Aorta (tissue), 5 donors: ENCODE data around the gene TOP3A. TPM values are rescaled to one million over a fixed set of nuclear protein-coding genes. Genes with fewer than 3 reads are reported as not detected.

Experiments
- ATAC-seq: fragments of 200-7000 bp; cut with Tn5 transposase; one replicate; pipeline ENCODE4 v1.9.1; 2022; ENCODE audit warnings: moderate library complexity; ENCODE audit not compliant: low FRiP score
- DNase-seq, 2 donors: peaks; one replicate each; pipeline ENCODE4 v3.0.0-alpha.2; 2020
- H3K27ac ChIP-seq, 2 donors: one replicate each; pipeline ENCODE4 v1.5.1; 2013; ENCODE audit warnings: low read length in 2 of 2, mild to moderate bottlenecking in 2 of 2, moderate library complexity in 2 of 2, control low read depth in 1 of 2, inconsistent platforms in 1 of 2, low read depth in 1 of 2
- H3K27me3 ChIP-seq, 2 donors: one replicate each; pipeline ENCODE4 v1.6.1; 2013; ENCODE audit warnings: control low read depth in 1 of 2, low read length in 1 of 2, mild to moderate bottlenecking in 1 of 2, moderate library complexity in 1 of 2; ENCODE audit not compliant: insufficient read depth in 2 of 2, control insufficient read depth in 1 of 2
- H3K36me3 ChIP-seq, 2 donors: one replicate each; pipeline ENCODE4 v1.6.1; 2013; ENCODE audit warnings: control low read depth in 1 of 2, low read length in 1 of 2, mild to moderate bottlenecking in 1 of 2; ENCODE audit not compliant: insufficient read depth in 2 of 2, control insufficient read depth in 1 of 2
- H3K4me1 ChIP-seq, 2 donors: one replicate each; pipeline ENCODE4 v1.6.1; 2013; ENCODE audit warnings: low read length in 2 of 2, control low read depth in 1 of 2, mild to moderate bottlenecking in 1 of 2, moderate library complexity in 1 of 2; ENCODE audit not compliant: insufficient read depth in 2 of 2, control insufficient read depth in 1 of 2
- H3K4me3 ChIP-seq, 2 donors: one replicate each; pipeline ENCODE4 v1.5.1; 2013; ENCODE audit warnings: low read length in 2 of 2, control low read depth in 1 of 2, mild to moderate bottlenecking in 1 of 2
- H3K9me3 ChIP-seq: one replicate; pipeline ENCODE4 v1.6.1; 2013; ENCODE audit warnings: mild to moderate bottlenecking, low read length; ENCODE audit not compliant: control insufficient read depth
- WGBS, 2 donors: extraction: QIAGEN DNeasy Blood & Tissue Kit; methylation state at CpG; one replicate each; pipeline ENCODE4 v1.1.7; 2013; 5-methylcytosine and 5-hydroxymethylcytosine counted together
- intact Hi-C, 2 donors: fragments of 100-400 bp; cut with DNase I; formaldehyde crosslinking; loops; one replicate each; pipeline versions ENCODE4 v1.14.2 to v1.15.0; 2022
- polyA plus RNA-seq, 2 donors: library from polyadenylated mRNA; stranded (reverse); fragments of 200-250 nt; gene quantifications; one replicate each; pipeline ENCODE4 v1.2.3, GENCODE V29; 2013
- total RNA-seq, 2 donors: library from RNA; stranded (reverse); fragmentation: NEBNext Ultra II Directional; extraction: Animal tissue kit (Norgen Biotek cat#: 25700); gene quantifications; one replicate each; pipeline ENCODE4 v1.2.1, GENCODE V29; 2021
- donor health status: healthy with polysubstance abuse.
- donor health status: Bipolar disorder and iron deficiency.
- donor health status: DM: no; HTN: no; CAD: no.
- donor health status: DM: no; HTN: no; CAD: no.
- donor health status: DM: yes; HTN: yes; CAD: no.

Gene TOP3A
- total and polyA plus RNA-seq, 4 donors: 2.9 to 37.8 (median 24.3) TPM

- H3K36me3 ChIP-seq: peaks cover 4 to 13% of the 10 kb centered on the region in 2 donors
- H3K27me3 ChIP-seq: no peaks in the 10 kb centered on the region
- H3K9me3 ChIP-seq: no peaks in the 10 kb centered on the region
- H3K4me3 ChIP-seq: no peak overlapping the region
- intact Hi-C loops: no loop called here
- no peak for ATAC-seq
- no peaks in the 10 kb centered on the region for H3K4me1 ChIP-seq
- 91 to 92% methylated on average over 1 of the region's 1 CpG for WGBS, 2 donors
- H3K27ac ChIP-seq: no peak overlapping the region
- DNase-seq: no peak
Observed at GRCh38 chr17:18277076-18277475, 37.7 kb downstream of the TOP3A start.

DNA sequence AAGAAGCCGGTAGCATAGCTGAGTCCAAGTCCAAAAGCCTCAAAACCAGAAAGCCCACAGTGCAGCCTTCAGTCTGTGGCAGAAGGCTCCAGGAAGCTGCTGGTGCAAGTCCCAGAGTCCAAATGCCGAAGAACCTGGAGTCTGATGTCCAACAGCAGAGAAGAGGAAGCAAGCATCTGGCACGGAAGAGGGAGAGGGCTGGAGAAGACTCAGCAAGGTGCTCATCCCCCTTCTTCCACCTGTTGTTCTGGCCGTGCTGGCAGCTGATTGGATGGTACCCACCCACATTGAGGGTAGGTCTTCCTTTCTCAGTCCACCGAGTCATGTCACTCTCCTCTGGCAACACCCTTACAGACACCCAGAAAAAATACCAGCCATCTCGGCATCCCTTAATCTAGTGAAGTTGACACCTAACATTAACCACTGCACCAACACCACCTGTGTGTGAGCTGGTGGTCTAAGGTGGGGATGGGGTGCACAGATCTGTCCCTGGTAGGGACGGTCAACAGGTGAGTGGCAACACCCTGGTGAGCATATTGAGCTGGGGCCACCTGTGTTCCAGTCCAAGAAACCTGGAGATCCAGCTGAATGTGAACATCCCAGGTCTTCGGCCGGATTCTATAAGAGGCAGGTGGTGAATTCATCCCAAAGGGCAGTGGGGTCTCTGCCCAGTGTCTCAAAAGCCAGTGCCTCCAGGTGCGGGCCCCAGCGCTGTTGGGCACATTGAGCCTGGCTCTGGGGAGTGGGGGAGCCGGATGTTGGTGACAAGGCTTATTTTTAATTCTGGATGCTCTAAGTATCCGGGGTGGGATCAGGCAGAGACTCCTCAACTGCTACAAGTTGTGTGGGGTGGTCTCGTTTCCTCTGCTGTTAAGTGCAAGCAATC is 44.5 kb downstream of the TOP3A start:
- WGBS, 2 donors: 79 to 80% methylated on average over 14 of the region's 14 CpGs
- ATAC-seq: no peak
- Histone ChIP-seq H3K4me3 (no peak overlapping the region), H3K27ac (no peak overlapping the region), H3K4me1 (no peaks in the 10 kb centered on the region), H3K27me3 (no peaks in the 10 kb centered on the region), H3K36me3 (peaks cover 0 to 2% of the 10 kb centered on the region in 2 donors), H3K9me3 (no peaks in the 10 kb centered on the region)
- no peak for DNase-seq
- intact Hi-C loops: no loop called here

GRCh38 chr17:18267927-18268711 is 46.7 kb downstream of the TOP3A start:
- no peak for DNase-seq
- no peaks in the 10 kb centered on the region for H3K27me3 ChIP-seq
- peaks cover 0 to 3% of the 10 kb centered on the region in 2 donors for H3K36me3 ChIP-seq
- 40 to 45% methylated on average over 14 of the region's 14 CpGs for WGBS, 2 donors
- intact Hi-C loops: no loop called here
- H3K27ac ChIP-seq: no peak overlapping the region
- no peak overlapping the region for H3K4me3 ChIP-seq
- H3K4me1 ChIP-seq: no peaks in the 10 kb centered on the region
- H3K9me3 ChIP-seq: no peaks in the 10 kb centered on the region
- ATAC-seq: no peak

DNA sequence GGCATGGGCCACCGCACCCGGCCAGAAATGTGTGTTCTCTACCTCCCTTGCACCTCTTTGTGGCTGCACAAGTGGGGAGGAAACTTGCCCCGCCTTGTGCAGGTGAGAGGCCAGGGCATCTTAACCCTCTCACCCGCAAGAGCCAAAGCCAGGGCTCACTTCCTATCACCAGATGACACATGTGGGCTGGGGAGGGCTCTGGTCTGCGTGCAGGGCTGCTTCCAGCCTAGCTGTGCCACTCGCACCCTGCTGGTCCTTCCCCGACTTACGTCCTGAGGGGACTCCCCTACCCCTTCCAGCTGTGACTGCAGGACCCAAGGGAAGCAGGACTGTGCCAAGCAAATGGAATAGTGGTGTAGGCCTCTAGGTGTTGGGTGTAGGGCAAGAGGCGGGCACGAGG is 47.4 kb downstream of the TOP3A start:
- Histone ChIP-seq H3K27ac (no peak overlapping the region), H3K27me3 (no peaks in the 10 kb centered on the region), H3K36me3 (peaks cover 0 to 3% of the 10 kb centered on the region in 2 donors), H3K4me1 (no peaks in the 10 kb centered on the region), H3K4me3 (no peak overlapping the region), H3K9me3 (no peaks in the 10 kb centered on the region)
- intact Hi-C loops: no loop called here
- DNase-seq (no peak), ATAC-seq (no peak)
- WGBS, 2 donors: 80 to 83% methylated on average over 10 of the region's 10 CpGs

- DNase-seq (no peak), ATAC-seq (no peak)
- whole genome bisulfite sequencing, 2 donors: 90 to 92% methylated on average over 46 to 50 of the region's 50 CpGs
- peaks cover 0 to 3% of the 10 kb centered on the region in 2 donors for H3K36me3 ChIP-seq
- peaks cover 0 to 5% of the 10 kb centered on the region in 2 donors for H3K4me1 ChIP-seq
- no peak overlapping the region for H3K4me3 ChIP-seq
- H3K27ac ChIP-seq: no peak overlapping the region
- H3K27me3 ChIP-seq: no peaks in the 10 kb centered on the region
- no peaks in the 10 kb centered on the region for H3K9me3 ChIP-seq
- intact Hi-C loops: no loop called here
Observed at GRCh38 chr17:18263885-18264682, 50.7 kb downstream of the TOP3A start.

- no peak overlapping the region for H3K27ac ChIP-seq
- no peaks in the 10 kb centered on the region for H3K9me3 ChIP-seq
- ATAC-seq (no peak), DNase-seq (no peak)
- no peaks in the 10 kb centered on the region for H3K27me3 ChIP-seq
- H3K36me3 ChIP-seq: peaks cover 0 to 3% of the 10 kb centered on the region in 2 donors
- H3K4me3 ChIP-seq: no peak overlapping the region
- WGBS, 2 donors: 81 to 83% methylated on average over 12 of the region's 12 CpGs
- intact Hi-C loops: no loop called here
- H3K4me1 ChIP-seq: peaks cover 0 to 5% of the 10 kb centered on the region in 2 donors
Observed at GRCh38 chr17:18262641-18263040, 52.2 kb downstream of the TOP3A start.

DNA sequence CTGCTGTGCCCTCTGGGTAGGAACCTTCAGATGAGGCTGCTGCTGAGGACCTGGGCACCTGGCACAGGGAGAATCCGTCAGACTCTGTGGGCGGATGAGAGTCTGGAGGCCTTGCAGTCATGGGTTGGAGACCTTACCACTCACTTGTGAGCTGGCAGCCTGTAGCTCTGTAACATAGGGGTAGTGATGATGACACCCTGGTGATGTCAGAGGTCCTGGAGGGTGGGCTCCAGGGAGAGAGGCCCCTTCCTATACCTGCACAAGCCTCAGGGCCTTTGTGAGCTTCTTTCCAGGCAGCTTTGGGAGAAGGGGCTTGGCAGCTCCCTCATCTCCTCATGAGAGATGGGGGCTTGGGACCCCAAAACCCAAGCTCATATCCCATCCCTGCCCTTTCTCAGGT is 52.7 kb downstream of the TOP3A start:
- Histone ChIP-seq H3K27me3 (no peaks in the 10 kb centered on the region), H3K4me3 (no peak overlapping the region), H3K27ac (peak overlapping the region in 1 of 2 donors; percentile 72), H3K36me3 (peaks cover 0 to 3% of the 10 kb centered on the region in 2 donors), H3K9me3 (no peaks in the 10 kb centered on the region), H3K4me1 (peaks cover 0 to 5% of the 10 kb centered on the region in 2 donors)
- intact Hi-C loops: no loop called here
- no peak for DNase-seq
- WGBS, 2 donors: 68 to 71% methylated on average over 2 of the region's 2 CpGs
- ATAC-seq: no peak

DNA sequence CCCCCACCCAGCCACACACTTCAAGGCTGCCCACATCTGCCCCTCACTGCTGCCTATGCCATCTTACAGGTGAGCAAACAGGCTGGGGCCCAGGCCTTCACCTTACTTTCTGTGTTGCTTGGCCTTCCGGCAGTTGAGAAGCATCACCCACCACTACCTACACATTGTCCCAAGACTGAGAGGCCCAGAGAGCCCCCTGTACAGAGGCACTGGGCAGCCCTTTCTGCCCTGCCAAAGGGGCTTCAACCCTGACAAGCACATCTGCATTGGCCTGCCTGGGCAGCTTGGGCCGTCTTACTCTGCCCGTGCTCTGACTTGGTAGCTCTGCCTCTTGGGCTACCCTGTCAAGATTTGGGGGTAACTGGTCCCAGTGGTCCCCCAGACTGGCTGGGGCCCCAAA is 53.1 kb downstream of the TOP3A start:
- peak overlapping the region; percentile 23 to 72 for H3K27ac ChIP-seq
- intact Hi-C loops: loop anchor here in 1 of 2 donors (2.0 kb wide), 1 partner anchor 53 kb away; the partner anchor contains the start of genes SMCR8 and TOP3A
- peaks cover 0 to 3% of the 10 kb centered on the region in 2 donors for H3K36me3 ChIP-seq
- DNase-seq (no peak), ATAC-seq (no peak)
- H3K4me1 ChIP-seq: peaks cover 0 to 5% of the 10 kb centered on the region in 2 donors
- no peak overlapping the region for H3K4me3 ChIP-seq
- WGBS, 2 donors: 64 to 66% methylated on average over 3 of the region's 3 CpGs
- no peaks in the 10 kb centered on the region for H3K27me3 ChIP-seq
- H3K9me3 ChIP-seq: no peaks in the 10 kb centered on the region
